ENCODE measurements around the gene XPOT.
A peak's percentile ranks its signal among the peaks of the same experiment; 100 is the strongest.

The XPOT gene

DNA sequence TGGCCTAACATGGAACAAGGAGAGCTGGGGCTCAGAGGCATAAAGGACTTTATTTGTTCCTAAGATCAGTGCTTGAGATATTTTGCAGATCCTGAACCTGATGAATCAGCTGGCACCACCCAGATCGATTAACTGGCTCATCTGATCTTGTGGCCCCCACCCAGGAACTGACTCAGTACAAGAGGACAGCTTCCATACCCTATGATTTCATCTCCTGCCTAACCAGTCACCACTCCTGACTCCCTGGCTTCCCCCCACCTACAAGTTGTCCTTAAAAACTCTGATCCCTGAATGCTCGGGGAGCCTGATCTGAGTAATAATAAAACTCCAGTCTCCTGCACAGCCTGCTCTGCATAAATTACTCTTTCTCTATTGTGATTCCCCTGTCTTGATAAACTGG is 18.7 kb upstream of the XPOT start:
- no peak for TF ChIP-seq FOXM1 (IDR thresholded peaks at IDR 0.05; ENCODE audit: borderline replicate concordance, low read depth)
- TF ChIP-seq MAX (IDR thresholded peaks at IDR 0.05), result no peak
- no peak for TF ChIP-seq EGR1 (IDR thresholded peaks at IDR 0.05)
- no peak for TF ChIP-seq RAD21 (IDR thresholded peaks at IDR 0.05; ENCODE audit: low read depth)
- no peak for TF ChIP-seq TAF1 (IDR thresholded peaks at IDR 0.05; ENCODE audit: low read depth)

GRCh38 chr12:64387197-64387816 is 16.9 kb upstream of the XPOT start:
- no peak for TF ChIP-seq CREB1 (IDR thresholded peaks at IDR 0.05; ENCODE audit: low read depth)
- TF ChIP-seq CEBPB (IDR thresholded peaks at IDR 0.05), result peak; percentile 69
- TF ChIP-seq, protein P1, sequence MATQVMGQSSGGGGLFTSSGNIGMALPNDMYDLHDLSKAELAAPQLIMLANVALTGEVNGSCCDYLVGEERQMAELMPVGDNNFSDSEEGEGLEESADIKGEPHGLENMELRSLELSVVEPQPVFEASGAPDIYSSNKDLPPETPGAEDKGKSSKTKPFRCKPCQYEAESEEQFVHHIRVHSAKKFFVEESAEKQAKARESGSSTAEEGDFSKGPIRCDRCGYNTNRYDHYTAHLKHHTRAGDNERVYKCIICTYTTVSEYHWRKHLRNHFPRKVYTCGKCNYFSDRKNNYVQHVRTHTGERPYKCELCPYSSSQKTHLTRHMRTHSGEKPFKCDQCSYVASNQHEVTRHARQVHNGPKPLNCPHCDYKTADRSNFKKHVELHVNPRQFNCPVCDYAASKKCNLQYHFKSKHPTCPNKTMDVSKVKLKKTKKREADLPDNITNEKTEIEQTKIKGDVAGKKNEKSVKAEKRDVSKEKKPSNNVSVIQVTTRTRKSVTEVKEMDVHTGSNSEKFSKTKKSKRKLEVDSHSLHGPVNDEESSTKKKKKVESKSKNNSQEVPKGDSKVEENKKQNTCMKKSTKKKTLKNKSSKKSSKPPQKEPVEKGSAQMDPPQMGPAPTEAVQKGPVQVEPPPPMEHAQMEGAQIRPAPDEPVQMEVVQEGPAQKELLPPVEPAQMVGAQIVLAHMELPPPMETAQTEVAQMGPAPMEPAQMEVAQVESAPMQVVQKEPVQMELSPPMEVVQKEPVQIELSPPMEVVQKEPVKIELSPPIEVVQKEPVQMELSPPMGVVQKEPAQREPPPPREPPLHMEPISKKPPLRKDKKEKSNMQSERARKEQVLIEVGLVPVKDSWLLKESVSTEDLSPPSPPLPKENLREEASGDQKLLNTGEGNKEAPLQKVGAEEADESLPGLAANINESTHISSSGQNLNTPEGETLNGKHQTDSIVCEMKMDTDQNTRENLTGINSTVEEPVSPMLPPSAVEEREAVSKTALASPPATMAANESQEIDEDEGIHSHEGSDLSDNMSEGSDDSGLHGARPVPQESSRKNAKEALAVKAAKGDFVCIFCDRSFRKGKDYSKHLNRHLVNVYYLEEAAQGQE (IDR thresholded peaks at IDR 0.05; ENCODE audit: low read depth), result no peak
- TF ChIP-seq EGR1 (IDR thresholded peaks at IDR 0.05), result peak; percentile 58; the same call in 1 of the 2 replicates
- TF ChIP-seq YY1 (IDR thresholded peaks at IDR 0.05; ENCODE audit: low read depth), result no peak
- TF ChIP-seq USF1 (IDR thresholded peaks at IDR 0.05), result peak; percentile 72
- TF ChIP-seq TCF12 (IDR thresholded peaks at IDR 0.05; ENCODE audit: low read depth), result peak; percentile 39; the same call in 1 of the 2 replicates
- no peak for TF ChIP-seq ZBTB7A (IDR thresholded peaks at IDR 0.05; ENCODE audit: low read depth)
- TF ChIP-seq NFIC (IDR thresholded peaks at IDR 0.05), result peak; percentile 91
- TF ChIP-seq FOXM1 (IDR thresholded peaks at IDR 0.05; ENCODE audit: borderline replicate concordance, low read depth), result no peak
- no peak; the same call in 1 of the 2 replicates for TF ChIP-seq EP300 (IDR thresholded peaks at IDR 0.05; ENCODE audit: borderline replicate concordance)
- TF ChIP-seq MAX (IDR thresholded peaks at IDR 0.05), result peak; percentile 85
- no peak for TF ChIP-seq TEAD4 (IDR thresholded peaks at IDR 0.05)

DNA sequence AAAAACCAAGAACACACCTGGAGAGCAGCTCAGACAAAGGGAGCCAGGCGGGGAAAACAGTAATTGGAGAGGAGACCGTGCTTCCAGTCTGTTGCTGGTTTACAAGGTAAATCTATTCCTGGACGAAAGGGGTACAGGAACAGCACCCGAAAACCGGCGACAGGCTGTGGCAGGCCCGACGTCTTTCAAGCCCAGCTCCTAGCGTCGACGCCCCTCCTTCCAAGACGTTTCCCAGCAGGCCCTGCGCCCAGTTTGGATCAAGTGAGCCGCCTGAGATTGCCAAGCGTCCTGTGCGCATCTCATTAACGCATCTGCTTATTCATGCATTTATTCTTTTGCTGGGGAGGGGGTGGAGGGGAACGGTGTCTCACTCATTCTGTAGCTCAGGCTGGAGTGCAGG is 15.0 kb upstream of the XPOT start:
- no peak for TF ChIP-seq EP300 (IDR thresholded peaks at IDR 0.05; ENCODE audit: borderline replicate concordance)

DNA sequence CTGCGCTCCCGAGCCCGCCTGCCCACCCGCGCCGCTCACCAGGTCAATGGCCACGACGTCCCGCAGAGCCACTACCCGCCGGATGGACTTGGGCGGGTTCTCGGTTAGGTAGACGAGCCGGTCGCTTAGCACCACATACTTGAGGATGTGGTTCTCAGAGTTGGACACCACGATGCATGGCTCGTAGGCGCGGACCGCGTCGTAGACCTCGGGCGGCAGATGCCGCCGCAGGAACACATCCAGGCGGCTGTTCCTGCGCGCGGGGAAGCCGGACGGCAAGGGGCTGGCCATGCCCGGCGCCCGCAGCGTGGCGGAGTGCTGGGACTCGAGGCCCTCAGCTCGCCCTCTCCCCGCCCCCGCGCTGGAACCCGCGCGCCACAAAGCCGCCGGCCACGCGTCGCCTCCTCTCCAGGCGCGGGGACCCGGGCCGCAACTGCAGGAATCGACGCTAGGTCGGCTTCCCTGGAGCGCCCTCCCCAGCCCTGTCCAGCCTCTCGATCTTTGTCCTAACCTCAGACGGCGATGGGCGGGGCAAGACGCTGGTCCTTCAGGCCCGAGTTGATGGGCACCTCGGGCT is 13.8 kb upstream of the XPOT start, which contains the start of gene C12orf56:
C12orf56 (minus strand) TSS at position 484 of the 577 bp plus-strand sequence; CDS start at position 291, 193 bp downstream.
- no peak for TF ChIP-seq CREB1 (IDR thresholded peaks at IDR 0.05; ENCODE audit: low read depth)
- no peak for TF ChIP-seq ZBTB7A (IDR thresholded peaks at IDR 0.05; ENCODE audit: low read depth)
- TF ChIP-seq CEBPB (IDR thresholded peaks at IDR 0.05), result no peak
- TF ChIP-seq RAD21 (IDR thresholded peaks at IDR 0.05; ENCODE audit: low read depth), result no peak
- TF ChIP-seq TCF12 (IDR thresholded peaks at IDR 0.05; ENCODE audit: low read depth), result no peak
- no peak for TF ChIP-seq TAF1 (IDR thresholded peaks at IDR 0.05; ENCODE audit: low read depth)
- TF ChIP-seq TEAD4 (IDR thresholded peaks at IDR 0.05), result no peak
- TF ChIP-seq MAX (IDR thresholded peaks at IDR 0.05), result no peak; the same call in 1 of the 2 replicates
- TF ChIP-seq USF1 (IDR thresholded peaks at IDR 0.05), result no peak
- TF ChIP-seq, protein P1 (IDR thresholded peaks at IDR 0.05; ENCODE audit: low read depth), result no peak
- no peak for TF ChIP-seq FOXM1 (IDR thresholded peaks at IDR 0.05; ENCODE audit: borderline replicate concordance, low read depth)
- no peak for TF ChIP-seq YY1 (IDR thresholded peaks at IDR 0.05; ENCODE audit: low read depth)

- no peak for TF ChIP-seq ZBTB7A (IDR thresholded peaks at IDR 0.05; ENCODE audit: low read depth)
- TF ChIP-seq, protein P1 (IDR thresholded peaks at IDR 0.05; ENCODE audit: low read depth), result no peak
- no peak for TF ChIP-seq FOXM1 (IDR thresholded peaks at IDR 0.05; ENCODE audit: borderline replicate concordance, low read depth)
- TF ChIP-seq EGR1 (IDR thresholded peaks at IDR 0.05), result no peak
- TF ChIP-seq EP300 (IDR thresholded peaks at IDR 0.05; ENCODE audit: borderline replicate concordance), result no peak
- peak; percentile 44 for TF ChIP-seq RAD21 (IDR thresholded peaks at IDR 0.05; ENCODE audit: low read depth)
- TF ChIP-seq CEBPB (IDR thresholded peaks at IDR 0.05), result no peak
- no peak for TF ChIP-seq TCF12 (IDR thresholded peaks at IDR 0.05; ENCODE audit: low read depth)
Observed at GRCh38 chr12:64392221-64392620, 12.0 kb upstream of the XPOT start.

Measured in Ishikawa (cell line).